Esophagus muscularis mucosa (tissue), 3 donors: ENCODE results near the gene PTPRQ.

Experiments used
- POLR2A ChIP-seq: fragments of 450-650 bp; IDR thresholded peaks from one replicate; pipeline ENCODE4 v1.6.1; 2017; ENCODE audit warnings: antibody characterized with exemption, moderate library complexity, mild to moderate bottlenecking, low read depth
- TF ChIP-seq, protein P1 (sequence below), 3 experiments: fragments of 200-600 bp in 2 of 3; fragments of 450-650 bp in 1 of 3; sonication (generic) in 2 of 3; IDR thresholded peaks; one replicate each; pipeline ENCODE4 v1.5.1; 2017 to 2019; ENCODE audit warnings: antibody characterized with exemption in 3 of 3, mild to moderate bottlenecking in 2 of 3, moderate library complexity in 1 of 3

DNA sequence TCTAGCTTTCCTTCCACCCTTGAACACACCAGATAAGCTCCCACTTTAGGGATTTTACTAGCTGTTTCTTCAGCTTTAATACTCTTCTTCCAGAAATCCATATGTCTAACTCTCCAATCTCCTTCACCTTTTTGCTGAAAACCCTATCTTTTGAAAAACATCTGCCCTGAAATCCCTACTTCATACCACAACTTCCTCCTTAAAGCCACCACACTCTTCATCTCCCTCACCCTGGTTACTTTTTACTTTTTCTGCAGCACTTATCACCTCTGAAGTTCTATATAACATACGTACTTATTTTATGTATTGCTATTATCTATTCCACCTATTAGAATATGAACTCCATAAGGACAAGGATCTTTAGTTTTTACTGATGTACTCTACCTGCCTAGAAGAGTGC is 28.6 kb upstream of the PTPRQ start:
- TF ChIP-seq POLR2A: no peak
- TF ChIP-seq, protein P1, sequence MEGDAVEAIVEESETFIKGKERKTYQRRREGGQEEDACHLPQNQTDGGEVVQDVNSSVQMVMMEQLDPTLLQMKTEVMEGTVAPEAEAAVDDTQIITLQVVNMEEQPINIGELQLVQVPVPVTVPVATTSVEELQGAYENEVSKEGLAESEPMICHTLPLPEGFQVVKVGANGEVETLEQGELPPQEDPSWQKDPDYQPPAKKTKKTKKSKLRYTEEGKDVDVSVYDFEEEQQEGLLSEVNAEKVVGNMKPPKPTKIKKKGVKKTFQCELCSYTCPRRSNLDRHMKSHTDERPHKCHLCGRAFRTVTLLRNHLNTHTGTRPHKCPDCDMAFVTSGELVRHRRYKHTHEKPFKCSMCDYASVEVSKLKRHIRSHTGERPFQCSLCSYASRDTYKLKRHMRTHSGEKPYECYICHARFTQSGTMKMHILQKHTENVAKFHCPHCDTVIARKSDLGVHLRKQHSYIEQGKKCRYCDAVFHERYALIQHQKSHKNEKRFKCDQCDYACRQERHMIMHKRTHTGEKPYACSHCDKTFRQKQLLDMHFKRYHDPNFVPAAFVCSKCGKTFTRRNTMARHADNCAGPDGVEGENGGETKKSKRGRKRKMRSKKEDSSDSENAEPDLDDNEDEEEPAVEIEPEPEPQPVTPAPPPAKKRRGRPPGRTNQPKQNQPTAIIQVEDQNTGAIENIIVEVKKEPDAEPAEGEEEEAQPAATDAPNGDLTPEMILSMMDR (IDR thresholded peaks at IDR 0.05): no peak
